Ascending aorta (tissue), 2 donors: Measurements from ENCODE around the gene DUSP2. TPM values are rescaled to one million over a fixed set of nuclear protein-coding genes. Genes with fewer than 3 reads are reported as not detected.

Experiments used
- DNase-seq, 2 donors: peaks; one replicate each; pipeline ENCODE4 v3.0.0-alpha.2; 2019; ENCODE audit warnings: low spot score in 2 of 2
- H3K27ac ChIP-seq, 2 donors: fragments of 200-600 bp; sonication (generic); one replicate each; pipeline ENCODE4 v1.5.1; 2016 to 2017; ENCODE audit warnings: mild to moderate bottlenecking in 1 of 2
- H3K27me3 ChIP-seq: fragments of 200-600 bp; sonication (generic); one replicate; pipeline ENCODE4 v1.5.1; 2017
- H3K36me3 ChIP-seq, 2 donors: fragments of 200-600 bp; sonication (generic); one replicate each; pipeline ENCODE4 v1.5.1; 2016
- H3K4me1 ChIP-seq, 2 donors: fragments of 200-600 bp; sonication (generic); one replicate each; pipeline ENCODE4 v1.5.1; 2016 to 2017; ENCODE audit warnings: mild to moderate bottlenecking in 1 of 2
- H3K4me3 ChIP-seq, 2 donors: fragments of 200-600 bp; sonication (generic); one replicate each; pipeline ENCODE4 v1.5.1; 2016 to 2017; ENCODE audit warnings: mild to moderate bottlenecking in 1 of 2
- H3K9me3 ChIP-seq, 2 donors: fragments of 200-600 bp; sonication (generic); one replicate each; pipeline ENCODE4 v1.5.1; 2016
- CTCF ChIP-seq, 3 experiments: fragments of 200-600 bp in 2 of 3; fragments of 450-650 bp in 1 of 3; sonication (generic) in 2 of 3; IDR thresholded peaks; one replicate each; pipeline ENCODE4 v1.5.1; 2016 to 2019; ENCODE audit warnings: antibody characterized with exemption in 3 of 3, mild to moderate bottlenecking in 1 of 3, moderate library complexity in 1 of 3
- intact Hi-C: fragments of 100-400 bp; cut with DNase I; formaldehyde crosslinking; loops from one replicate; pipeline ENCODE4 v1.15.1; 2023
- total RNA-seq: library from RNA; depleted of rRNA; stranded (reverse); fragments of >200 nt; gene quantifications from one replicate; pipeline ENCODE4 v1.1.0, GENCODE V29; 2016

DUSP2 gene
- total RNA-seq, 1 donor from 2014 or later: 7.2 TPM

- H3K27me3 ChIP-seq: no peaks in the 10 kb centered on the region
- DNase-seq: no peak
- no peak overlapping the region for H3K27ac ChIP-seq
- no peak for TF ChIP-seq CTCF (IDR thresholded peaks at IDR 0.05)
- no peak overlapping the region for H3K4me3 ChIP-seq
- no peaks in the 10 kb centered on the region for H3K36me3 ChIP-seq
- H3K9me3 ChIP-seq: no peaks in the 10 kb centered on the region
- intact Hi-C loops: no loop called here
- no peaks in the 10 kb centered on the region for H3K4me1 ChIP-seq
These were observed 21.3 kb downstream of the DUSP2 start for GRCh38 chr2:96123936-96124335.

GRCh38 chr2:96123290-96123689 is 21.9 kb downstream of the DUSP2 start:
- H3K4me3 ChIP-seq: no peak overlapping the region
- no peaks in the 10 kb centered on the region for H3K36me3 ChIP-seq
- H3K27me3 ChIP-seq: no peaks in the 10 kb centered on the region
- TF ChIP-seq CTCF (IDR thresholded peaks at IDR 0.05): no peak
- no peaks in the 10 kb centered on the region for H3K9me3 ChIP-seq
- H3K4me1 ChIP-seq: no peaks in the 10 kb centered on the region
- no peak for DNase-seq
- intact Hi-C loops: no loop called here
- H3K27ac ChIP-seq: no peak overlapping the region

- no peak for TF ChIP-seq CTCF (IDR thresholded peaks at IDR 0.05)
- Histone ChIP-seq H3K27ac (no peak overlapping the region), H3K4me3 (no peak overlapping the region), H3K4me1 (no peaks in the 10 kb centered on the region), H3K9me3 (no peaks in the 10 kb centered on the region), H3K36me3 (no peaks in the 10 kb centered on the region), H3K27me3 (no peaks in the 10 kb centered on the region)
- DNase-seq: no peak
- intact Hi-C loops: no loop called here
These were observed 22.8 kb downstream of the DUSP2 start for GRCh38 chr2:96122391-96122790.

- intact Hi-C loops: no loop called here
- Histone ChIP-seq H3K36me3 (no peaks in the 10 kb centered on the region), H3K27me3 (peaks cover 4% of the 10 kb centered on the region), H3K4me1 (no peaks in the 10 kb centered on the region), H3K27ac (no peak overlapping the region), H3K4me3 (no peak overlapping the region), H3K9me3 (no peaks in the 10 kb centered on the region)
- DNase-seq: no peak
- TF ChIP-seq CTCF (IDR thresholded peaks at IDR 0.05): no peak
These were observed 23.8 kb downstream of the DUSP2 start for GRCh38 chr2:96121414-96121813.

GRCh38 chr2:96120991-96121390 is 24.2 kb downstream of the DUSP2 start:
- H3K9me3 ChIP-seq: no peaks in the 10 kb centered on the region
- H3K27ac ChIP-seq: no peak overlapping the region
- TF ChIP-seq CTCF (IDR thresholded peaks at IDR 0.05): no peak
- DNase-seq: no peak
- H3K36me3 ChIP-seq: no peaks in the 10 kb centered on the region
- peaks cover 7% of the 10 kb centered on the region for H3K27me3 ChIP-seq
- H3K4me1 ChIP-seq: peaks cover 0 to 4% of the 10 kb centered on the region in 2 donors
- no peak overlapping the region for H3K4me3 ChIP-seq
- intact Hi-C loops: no loop called here

GRCh38 chr2:96120091-96120720 is 25.0 kb downstream of the DUSP2 start:
- no peak for TF ChIP-seq CTCF (IDR thresholded peaks at IDR 0.05)
- intact Hi-C loops: no loop called here
- no peaks in the 10 kb centered on the region for H3K36me3 ChIP-seq

More at GRCh38 chr2:96120091-96120720, 25.0 kb downstream of the DUSP2 start:
- Histone ChIP-seq H3K27me3 (peaks cover 7% of the 10 kb centered on the region), H3K4me1 (peaks cover 0 to 4% of the 10 kb centered on the region in 2 donors), H3K4me3 (no peak overlapping the region), H3K9me3 (no peaks in the 10 kb centered on the region), H3K27ac (no peak overlapping the region)
- no peak for DNase-seq
